ENCODE measurements around the gene SIM2.

SIM2 gene

DNA sequence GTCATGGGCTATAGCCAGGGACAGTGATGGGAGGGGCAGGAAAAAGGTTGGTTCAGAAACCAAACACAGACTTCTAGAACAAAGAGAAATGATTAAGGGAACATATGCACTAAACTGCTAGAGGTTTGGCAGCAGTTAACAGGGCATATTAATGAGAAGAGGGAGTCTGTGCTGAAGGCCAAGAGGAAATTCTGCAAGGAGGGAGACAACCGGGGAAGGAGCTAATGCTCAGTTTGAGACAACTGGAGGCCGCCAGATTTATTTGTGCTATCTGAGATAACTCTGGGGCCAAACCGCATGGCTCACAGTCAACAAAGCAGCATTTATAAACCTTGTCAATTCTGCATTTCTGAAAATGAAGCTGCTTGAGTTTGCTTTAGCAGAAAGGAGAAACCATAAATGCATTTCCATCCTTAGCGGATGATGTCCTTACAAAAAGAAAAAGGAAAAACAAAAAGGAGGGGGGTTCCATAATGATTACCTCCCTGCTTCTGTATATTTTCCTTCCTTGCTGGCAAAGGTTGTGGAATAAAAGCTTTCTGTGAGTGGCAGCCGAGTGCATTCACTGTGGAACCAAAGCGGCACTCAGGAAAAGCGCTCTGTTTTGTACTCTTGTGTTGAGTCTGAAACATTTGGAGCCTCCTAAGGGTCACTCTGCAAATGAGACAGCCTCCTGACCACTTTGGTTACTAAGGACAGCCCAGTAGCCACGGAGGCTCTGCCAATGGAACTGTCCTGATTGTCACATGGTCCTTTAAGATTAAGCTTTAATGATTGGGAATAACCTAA is 70.3 kb downstream of the SIM2 start:
- DNase-seq, result no peak

DNA sequence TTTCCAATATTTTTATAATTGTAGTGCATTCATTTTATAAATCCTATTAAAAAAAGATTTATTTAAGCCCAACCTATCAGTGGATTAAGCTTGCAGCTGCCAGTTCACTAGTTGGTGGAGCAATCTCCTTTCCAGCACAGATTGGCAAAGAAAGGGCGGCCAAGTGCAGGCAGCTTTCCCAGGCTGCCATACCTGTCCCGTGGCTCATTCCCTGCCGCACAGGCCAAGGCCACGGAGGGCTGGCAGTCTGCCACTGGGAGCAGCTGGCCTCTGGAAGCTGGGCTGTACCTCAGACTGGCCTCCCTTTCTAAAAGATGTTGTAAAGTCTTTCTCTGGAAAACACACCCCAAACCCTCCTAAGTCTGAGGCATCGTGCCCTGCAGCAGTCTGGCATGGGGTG is 74.2 kb downstream of the SIM2 start:
- no peak for DNase-seq

DNA sequence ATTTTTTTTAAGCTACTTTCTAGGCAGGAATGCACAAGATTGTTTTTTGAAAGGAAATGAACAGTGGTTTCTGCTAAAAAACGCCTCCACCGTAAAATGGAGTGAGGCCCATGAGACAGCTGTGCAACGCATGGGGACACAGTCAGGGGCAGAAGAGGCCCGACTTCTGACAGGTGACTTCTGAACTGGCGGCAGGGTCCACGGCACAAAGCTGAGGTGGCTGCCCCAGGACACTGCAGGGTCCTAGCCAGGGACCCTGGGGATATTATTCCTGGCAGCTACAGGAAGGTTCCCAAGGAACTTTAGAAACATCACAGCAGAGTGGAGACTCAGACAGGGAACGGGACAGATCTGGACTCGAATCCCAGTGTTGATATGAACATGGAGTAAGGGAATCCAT is 75.1 kb downstream of the SIM2 start:
- DNase-seq, result no peak

DNA sequence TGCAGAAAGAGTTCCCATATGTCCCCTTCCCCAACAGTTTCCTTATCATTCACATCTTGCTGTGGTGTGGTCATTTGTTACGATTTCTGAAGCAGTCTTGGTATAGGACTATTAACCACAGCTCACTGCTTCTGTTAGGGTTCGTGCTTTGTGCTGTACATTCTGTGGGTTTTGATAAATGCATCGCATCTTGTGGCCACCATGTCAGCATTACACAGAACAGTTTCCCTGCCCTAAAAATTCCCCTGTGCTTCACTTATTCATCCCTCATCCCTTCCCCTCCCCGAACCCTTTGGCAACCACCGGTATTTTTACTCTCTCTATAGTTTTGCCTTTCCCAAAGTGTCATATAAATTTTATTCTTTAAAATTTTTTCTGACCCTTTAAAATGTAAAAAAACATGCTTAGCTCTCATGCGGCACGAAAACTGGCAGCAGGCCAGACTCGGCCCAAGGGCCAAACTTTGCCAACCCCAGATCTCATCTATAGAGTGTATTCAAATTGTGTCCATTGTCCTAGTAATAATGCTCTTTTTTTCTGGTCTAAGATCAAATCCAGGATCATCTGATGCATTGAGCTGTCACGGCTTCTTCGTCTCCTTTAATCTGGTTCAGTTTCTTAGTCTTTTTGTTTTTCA is 78.2 kb downstream of the SIM2 start:
- no peak for DNase-seq

DNA sequence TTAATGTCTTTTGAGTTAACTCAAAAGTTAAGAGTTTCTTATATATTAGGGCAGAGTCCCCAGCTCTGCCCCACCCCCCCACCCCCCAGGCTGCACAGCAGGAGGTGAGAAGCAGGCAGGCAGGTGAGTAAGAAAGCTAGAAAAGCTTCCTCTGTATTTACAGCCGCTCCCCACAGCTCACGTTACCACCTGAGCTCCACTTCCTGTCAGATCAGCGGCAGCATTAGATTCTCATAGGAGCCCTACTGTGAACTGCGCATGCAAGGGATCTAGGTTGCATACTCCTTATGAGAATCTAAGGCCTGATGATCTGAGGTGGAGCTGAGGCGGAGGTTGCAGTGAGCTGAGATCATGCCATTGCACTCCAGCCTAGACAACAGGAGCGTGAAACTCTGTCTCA is 81.9 kb downstream of the SIM2 start:
- no peak for DNase-seq

DNA sequence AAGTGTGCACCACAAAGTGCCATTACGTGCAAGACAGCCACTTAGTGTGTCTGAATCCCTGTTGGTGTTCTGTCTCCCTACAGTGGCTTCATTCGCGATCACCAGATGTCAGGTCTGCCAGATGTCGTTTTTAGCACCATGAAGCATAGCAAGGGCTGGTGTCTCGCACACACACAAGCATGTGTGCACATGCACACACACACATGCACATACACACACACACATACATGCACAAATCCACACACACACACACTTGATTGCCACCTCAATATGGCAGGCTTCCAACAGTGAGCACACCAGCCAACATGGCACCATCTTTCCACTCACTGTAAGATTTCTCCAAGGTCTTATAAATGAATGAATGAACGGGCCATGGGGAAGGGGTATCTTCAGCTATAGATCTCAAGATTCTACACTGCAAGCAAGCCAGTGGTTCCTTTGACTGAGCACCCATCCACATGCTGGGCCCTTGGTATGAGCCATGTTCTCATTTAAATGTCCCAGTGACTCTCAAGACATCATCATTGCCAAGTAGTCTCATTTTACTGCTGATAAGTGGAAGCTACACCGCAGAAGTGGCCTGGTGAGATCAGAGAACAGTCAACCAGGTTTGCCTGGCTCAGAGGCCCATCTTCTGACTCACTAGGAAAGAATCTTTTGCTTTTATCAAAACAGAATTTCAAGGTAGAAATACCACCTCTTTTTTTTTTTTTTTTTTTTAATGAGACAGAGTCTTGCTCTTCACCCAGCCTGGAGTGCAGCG is 84.9 kb downstream of the SIM2 start:
- no peak for DNase-seq

DNA sequence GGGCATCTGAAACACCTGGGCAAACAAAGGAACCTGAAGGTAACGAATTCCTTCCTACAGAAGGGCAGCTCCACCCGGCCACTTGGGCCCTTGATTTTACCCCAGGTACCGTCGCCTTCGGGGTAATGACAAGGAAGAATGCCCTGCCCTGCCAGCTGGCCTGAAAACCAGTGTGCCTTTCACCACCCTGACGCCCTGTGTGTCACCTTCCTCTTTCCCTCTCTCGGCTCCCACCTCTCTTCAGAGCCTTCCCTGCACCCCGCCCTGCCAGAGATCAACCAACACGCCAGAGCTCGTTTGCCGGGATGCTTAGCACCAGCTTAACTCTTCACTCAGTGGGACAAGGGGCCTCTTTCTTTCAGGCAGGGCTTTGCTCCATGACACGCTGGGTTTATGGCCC is 86.0 kb downstream of the SIM2 start:
- DNase-seq, result no peak

DNA sequence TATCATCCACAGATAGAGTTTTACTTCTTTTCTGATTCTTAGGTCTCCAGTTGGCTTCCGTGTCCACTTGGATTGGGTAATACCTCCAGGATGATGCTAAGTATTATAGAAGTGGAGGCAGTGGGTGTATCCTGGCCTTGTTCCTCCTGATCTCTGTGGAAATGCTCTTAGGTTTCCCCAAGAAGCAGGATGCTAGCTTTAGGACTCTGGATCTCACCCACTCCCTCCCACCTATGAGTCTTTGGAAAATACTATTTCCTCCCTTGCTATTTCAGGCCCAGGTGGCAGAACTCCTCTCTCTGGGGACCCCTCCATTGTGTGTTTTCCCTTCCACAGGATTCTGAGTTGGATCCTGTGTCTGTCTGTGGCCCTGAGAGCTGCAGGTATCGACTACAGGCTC is 86.7 kb downstream of the SIM2 start:
- DNase-seq, result no peak

DNA sequence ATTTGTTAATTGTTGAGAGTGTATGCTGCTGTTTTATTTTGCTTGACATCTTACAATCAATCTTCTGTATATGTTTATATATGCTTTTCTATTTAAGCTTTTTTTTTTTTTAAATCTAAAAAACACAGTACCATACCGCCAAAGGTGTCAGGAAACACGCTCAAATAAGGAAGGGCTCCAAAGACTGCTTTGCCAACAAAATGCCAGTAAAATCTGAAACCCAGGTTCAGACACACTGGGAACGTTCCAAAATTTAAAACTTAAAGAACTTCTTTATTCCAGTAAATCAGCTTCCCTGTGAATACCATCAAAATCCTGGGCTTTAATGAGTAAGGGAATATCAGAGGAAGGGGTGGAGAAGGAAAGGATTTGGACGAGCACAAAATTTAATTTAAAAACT is 87.3 kb downstream of the SIM2 start:
- no peak for DNase-seq

DNA sequence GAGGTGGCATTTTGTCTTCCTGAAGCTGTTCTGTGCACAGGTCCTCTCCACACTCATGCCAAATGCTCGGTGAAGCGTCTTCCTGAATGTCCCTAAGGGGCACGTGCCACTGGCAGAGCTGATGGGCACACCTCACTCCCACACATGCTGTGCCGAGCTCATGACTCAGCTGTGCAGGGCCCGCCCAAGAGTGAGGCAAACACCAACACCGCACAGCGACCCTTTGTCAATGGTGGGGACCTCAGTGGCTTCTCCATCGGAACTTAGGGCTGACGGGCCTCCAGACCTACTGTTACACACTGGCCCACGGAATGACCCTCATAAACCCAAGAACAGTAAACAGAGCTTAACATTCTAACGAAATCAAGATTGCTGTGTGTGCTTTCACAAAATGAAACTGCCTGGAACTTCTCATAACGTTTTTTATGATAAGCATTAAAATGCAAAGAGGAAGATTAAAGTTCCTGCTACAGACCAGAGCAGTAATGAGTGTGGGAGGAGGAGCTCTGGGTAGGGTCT is 89.3 kb downstream of the SIM2 start:
- DNase-seq, result no peak

DNA sequence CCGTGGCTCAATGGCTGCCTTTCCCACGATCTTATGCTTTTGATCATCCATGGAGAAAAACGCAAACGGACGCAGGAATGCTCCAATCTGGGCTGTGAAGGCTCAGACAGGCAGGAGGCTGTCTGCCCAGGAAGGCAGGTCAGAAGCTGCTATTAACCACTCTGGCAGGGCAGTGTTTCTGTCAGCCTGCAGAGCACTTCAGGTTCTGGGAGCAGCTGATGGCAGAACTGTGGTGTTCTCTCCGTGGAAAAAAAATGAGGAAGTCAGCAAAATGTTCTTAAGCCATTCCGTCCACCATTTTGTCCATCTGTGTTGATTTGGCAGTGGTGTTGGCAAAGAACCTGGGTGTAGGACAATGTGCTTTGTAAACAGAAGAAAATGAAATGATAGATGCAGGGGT is 91.7 kb downstream of the SIM2 start:
- DNase-seq, result no peak

DNA sequence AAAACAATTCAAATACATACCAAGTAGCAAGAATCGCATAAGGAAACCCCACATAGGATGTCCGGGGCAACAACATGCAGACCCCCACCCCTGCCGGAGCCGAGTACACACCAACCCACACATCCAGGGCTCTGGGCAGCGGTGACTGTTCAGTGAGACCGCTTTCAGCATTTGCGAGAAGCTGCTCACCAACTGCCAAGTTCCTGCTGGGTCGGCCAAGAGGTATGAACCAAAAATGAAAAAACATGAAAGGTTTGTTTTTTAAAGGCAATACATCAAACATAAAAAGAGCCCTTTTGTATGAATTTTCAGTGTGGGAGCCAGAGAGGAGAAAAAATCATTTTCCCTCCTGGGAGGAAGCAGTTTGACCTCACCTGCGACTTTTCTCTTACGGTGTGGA is 92.3 kb downstream of the SIM2 start:
- no peak for DNase-seq

DNA sequence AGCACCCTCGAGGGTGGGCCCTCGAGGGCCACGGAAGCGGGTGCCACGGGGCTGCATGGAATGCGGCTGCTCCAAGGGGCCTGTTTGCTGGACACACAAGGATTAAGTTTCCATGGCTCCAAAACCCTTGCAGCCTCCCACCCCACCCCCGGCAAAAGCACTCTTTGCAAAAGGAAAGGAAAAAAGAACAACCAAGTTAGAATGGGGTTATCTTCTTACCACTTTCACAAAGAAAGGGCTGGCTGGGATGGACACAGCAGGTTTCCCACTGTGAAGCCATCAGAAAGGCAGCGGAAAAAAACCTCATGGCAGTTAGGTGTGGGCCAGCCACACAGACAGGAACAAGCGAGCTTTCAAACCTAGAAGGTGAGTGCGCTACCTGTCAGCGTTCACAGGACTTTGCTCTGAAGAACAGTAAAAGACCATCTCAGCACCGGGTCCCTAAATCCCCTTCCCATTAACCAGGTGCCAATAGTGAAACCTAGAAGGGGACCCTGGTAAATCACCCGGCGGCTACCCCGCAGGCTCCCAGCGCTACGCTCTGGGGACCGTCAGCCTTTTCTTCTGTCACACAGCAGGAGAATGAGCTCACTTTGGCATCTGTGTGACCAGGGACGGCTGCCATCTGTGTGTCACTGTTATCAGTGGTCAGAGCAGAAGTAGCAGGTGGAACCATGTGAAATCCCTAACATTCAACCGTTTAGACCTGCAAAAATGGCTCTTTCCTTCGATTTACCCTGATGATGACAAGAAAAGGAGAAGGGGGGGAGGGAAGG is 93.0 kb downstream of the SIM2 start:
- DNase-seq, result no peak

DNA sequence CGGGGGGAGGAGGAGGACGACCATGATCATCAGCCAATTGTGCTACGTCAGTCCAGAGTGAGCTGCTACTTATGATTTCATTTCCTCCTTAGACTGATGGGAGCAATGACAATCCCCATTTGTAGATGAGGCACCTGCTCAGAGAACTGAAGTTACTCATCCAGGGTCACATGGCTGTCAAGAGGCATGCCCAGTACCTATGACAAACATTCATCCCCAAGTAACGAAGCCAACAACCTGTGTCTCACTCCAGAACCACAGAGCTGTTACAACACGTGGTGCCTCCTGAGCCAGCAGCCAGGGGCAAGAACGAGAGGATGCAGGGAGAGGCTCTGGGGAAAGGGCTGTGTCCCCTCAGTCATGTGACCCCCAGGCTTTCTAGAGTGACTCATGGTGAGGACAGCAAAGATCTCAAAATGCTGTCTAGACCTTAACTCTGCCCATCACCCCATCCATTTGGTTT is 93.6 kb downstream of the SIM2 start:
- DNase-seq, result no peak

DNA sequence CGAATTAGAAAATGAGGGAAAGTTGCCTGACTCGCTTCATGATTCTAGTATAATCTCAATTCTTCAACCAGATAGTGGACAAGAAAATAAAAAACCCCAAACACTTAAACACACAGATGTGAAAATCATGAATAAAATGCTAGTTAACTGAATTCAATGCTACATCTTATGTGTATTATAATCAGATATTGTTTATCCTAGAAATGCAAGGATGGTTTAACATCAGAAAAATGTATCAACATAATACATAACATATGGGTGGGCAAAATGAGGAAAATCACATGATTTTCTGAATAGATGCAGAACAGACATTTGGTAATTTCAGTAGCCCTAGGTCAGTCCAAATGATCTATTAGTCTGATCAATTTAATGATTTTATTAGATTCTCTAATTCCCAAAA is 97.2 kb downstream of the SIM2 start:
- DNase-seq, result no peak

DNA sequence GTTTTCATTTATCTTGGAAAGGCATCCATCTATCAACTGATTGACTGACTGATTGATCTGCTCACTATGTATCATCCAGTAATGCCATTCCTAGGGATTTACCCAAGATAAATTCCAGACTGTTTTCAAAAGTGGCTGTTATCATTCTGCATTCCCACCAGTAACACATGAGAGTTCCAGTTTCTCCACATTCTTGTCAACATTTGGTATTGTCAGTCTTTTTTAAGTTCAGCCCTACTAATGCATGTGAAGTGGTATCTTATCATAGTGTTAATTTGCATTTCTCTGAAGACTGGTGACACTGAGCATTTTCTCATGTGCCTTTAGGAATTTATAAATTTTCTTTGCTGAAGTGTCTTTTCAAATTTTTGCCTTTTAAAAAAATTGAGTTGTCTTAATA is 99.6 kb downstream of the SIM2 start:
- no peak for DNase-seq
